ENCODE measurements around the gene TMEM203.
A peak's percentile ranks its signal among the peaks of the same experiment; 100 is the strongest.

TMEM203 gene

GRCh38 chr9:137217276-137218211, 12.1 kb upstream of the TMEM203 start:
- DNase-seq, result no peak

- no peak for DNase-seq
Measured at GRCh38 chr9:137216188-137216965, 10.9 kb upstream of the TMEM203 start.

GRCh38 chr9:137215196-137215986, 9.9 kb upstream of the TMEM203 start:
- no peak for DNase-seq

GRCh38 chr9:137214620-137215019, 9.2 kb upstream of the TMEM203 start:
- DNase-seq, result no peak

GRCh38 chr9:137213160-137214060, 8.0 kb upstream of the TMEM203 start:
- no peak for DNase-seq

GRCh38 chr9:137212520-137212919, 7.1 kb upstream of the TMEM203 start:
- DNase-seq, result no peak

GRCh38 chr9:137211532-137211931, 6.1 kb upstream of the TMEM203 start:
- no peak for DNase-seq

- no peak for DNase-seq
Measured at GRCh38 chr9:137206602-137207001, 1.2 kb upstream of the TMEM203 start.

- no peak for DNase-seq
Measured at GRCh38 chr9:137204731-137205125, 720 bp downstream of the TMEM203 start.

GRCh38 chr9:137202966-137203365, 2.5 kb downstream of the TMEM203 start:
- DNase-seq, result no peak

GRCh38 chr9:137201205-137201868, 4.1 kb downstream of the TMEM203 start:
- no peak for DNase-seq

GRCh38 chr9:137200311-137201204, 4.9 kb downstream of the TMEM203 start, which contains the start of gene TPRN:
Gene TPRN, minus strand, starts transcription at chr9:137200741. Its CDS starts 30 bp downstream, at chr9:137200711.
- peak; percentile 94 to 99 (median 98) for DNase-seq

- no peak for DNase-seq
Measured at GRCh38 chr9:137199411-137200121, 5.9 kb downstream of the TMEM203 start.

- no peak for DNase-seq
Measured at GRCh38 chr9:137198902-137199283, 6.6 kb downstream of the TMEM203 start.

- no peak for DNase-seq
Measured at GRCh38 chr9:137198051-137198901, 7.2 kb downstream of the TMEM203 start.

- DNase-seq, result no peak
Measured at GRCh38 chr9:137195525-137196220, 9.8 kb downstream of the TMEM203 start.

GRCh38 chr9:137194909-137195308, 10.5 kb downstream of the TMEM203 start:
- no peak for DNase-seq

GRCh38 chr9:137194388-137194787, 11.1 kb downstream of the TMEM203 start:
- DNase-seq, result no peak

Measured in T-helper 2 cell (primary cell).